H1 (cell line): ENCODE results near the gene DOCK8. TPM values are rescaled to one million over a fixed set of nuclear protein-coding genes. Genes with fewer than 3 reads are reported as not detected.

Experiments
- CTCF ChIA-PET: fragments of 300-600 bp; sonication (Branson Sonifier 250); formaldehyde crosslinking; loops from one replicate; lab custom pipeline; 2021; ENCODE audit not compliant: partially characterized antibody; lab: Charles Lee
- POLR2A ChIA-PET: fragments of 300-600 bp; sonication (Branson Sonifier 250); formaldehyde crosslinking; loops from one replicate; lab custom pipeline; 2021; ENCODE audit warnings: inconsistent platforms; ENCODE audit not compliant: partially characterized antibody; lab: Charles Lee
- DNase-seq, 2 experiments: peaks; one replicate each; pipeline versions ENCODE4 v3.0.0 to v3.0.0-alpha.2; 2010 to 2022; ENCODE audit warnings: low spot score in 2 of 2, low read depth in 1 of 2, mixed read lengths in 1 of 2
- FAIRE-seq: peaks from 2 replicates; lab custom pipeline; 2011; peaks lifted over from hg19 to GRCh38; lab: Jason Lieb, UNC
- H2AFZ ChIP-seq: 2 replicates; pipeline ENCODE4 v1.8.1; 2012; ENCODE audit warnings: low read length, inconsistent platforms
- H2AK5ac ChIP-seq: 2 replicates; pipeline ENCODE4 v1.6.1; 2013; ENCODE audit warnings: low read depth, low read length
- H2BK120ac ChIP-seq: replicated peaks from 2 replicates; pipeline ENCODE3; 2013; ENCODE audit warnings: low read depth, low read length, inconsistent platforms
- H2BK12ac ChIP-seq: 2 replicates; pipeline ENCODE4 v1.6.1; 2013; ENCODE audit warnings: low read depth, low read length
- H2BK15ac ChIP-seq: 2 replicates; pipeline ENCODE4 v1.6.1; 2013; ENCODE audit warnings: low read length
- H2BK20ac ChIP-seq: 2 replicates; pipeline ENCODE4 v1.6.1; 2013; ENCODE audit warnings: low read length
- H2BK5ac ChIP-seq: 2 replicates; pipeline ENCODE4 v1.6.1; 2013; ENCODE audit warnings: low read depth, low read length
- H3K14ac ChIP-seq: 2 replicates; pipeline ENCODE4 v1.6.1; 2013; ENCODE audit warnings: inconsistent platforms; ENCODE audit not compliant: insufficient read length
- H3K18ac ChIP-seq: 2 replicates; pipeline ENCODE4 v1.6.1; 2013; ENCODE audit warnings: low read length; ENCODE audit errors: extremely low read depth
- H3K23ac ChIP-seq: 2 replicates; pipeline ENCODE4 v1.6.1; 2013; ENCODE audit warnings: inconsistent platforms; ENCODE audit not compliant: insufficient read length
- H3K23me2 ChIP-seq: 2 replicates; pipeline ENCODE4 v1.6.1; 2013; ENCODE audit warnings: low read depth, low read length
- H3K27ac ChIP-seq: 2 replicates; pipeline ENCODE4 v1.6.1; 2011; ENCODE audit warnings: low read depth, low read length, inconsistent platforms
- H3K27me3 ChIP-seq, 4 experiments: replicated peaks in 1 of 4; 1 replicate in 1 of 4; 2 replicates in 3 of 4; pipeline versions ENCODE4 v1.6.1 to v1.8.1; 2011 to 2013; ENCODE audit warnings: low read length in 3 of 4, mild to moderate bottlenecking in 3 of 4, inconsistent platforms in 2 of 4, mixed read lengths in 2 of 4, moderate library complexity in 1 of 4; ENCODE audit not compliant: control insufficient read depth in 3 of 4, insufficient read depth in 3 of 4; ENCODE audit errors: extremely low read depth in 1 of 4
- H3K36me3 ChIP-seq, 4 experiments: 2 replicates each; pipeline versions ENCODE4 v1.6.1 to v1.8.1; 2011 to 2013; ENCODE audit warnings: mild to moderate bottlenecking in 4 of 4, low read length in 3 of 4, moderate library complexity in 2 of 4, control low read depth in 1 of 4, inconsistent platforms in 1 of 4; ENCODE audit not compliant: insufficient read depth in 4 of 4, control insufficient read depth in 2 of 4
- H3K4ac ChIP-seq: replicated peaks from 2 replicates; pipeline ENCODE3; 2013; ENCODE audit warnings: low read length, low read depth, mixed read lengths, inconsistent platforms; ENCODE audit not compliant: insufficient read length
- H3K4me1 ChIP-seq, 4 experiments: replicated peaks in 1 of 4; 1 replicate in 1 of 4; 2 replicates in 3 of 4; pipeline versions ENCODE4 v1.6.1 to v1.8.1; 2011 to 2013; ENCODE audit warnings: low read length in 3 of 4, inconsistent platforms in 2 of 4, mixed read lengths in 1 of 4; ENCODE audit not compliant: insufficient read depth in 4 of 4, control insufficient read depth in 3 of 4
- H3K4me2 ChIP-seq, 2 experiments: 2 replicates each; pipeline versions ENCODE4 v1.6.1 to v1.8.1; 2011 to 2013; ENCODE audit warnings: low read depth in 2 of 2, low read length in 2 of 2, control low read depth in 1 of 2, inconsistent platforms in 1 of 2, mild to moderate bottlenecking in 1 of 2; ENCODE audit not compliant: insufficient read depth in 1 of 2
- H3K4me3 ChIP-seq, 4 experiments: fragments of 200-600, 300-600 bp in 1 of 4; sonication (generic), shearing (Covaris generic), sonication (Bioruptor Twin) in 1 of 4; 2 replicates each; pipeline versions ENCODE4 v1.5.1 to v1.8.1; 2011 to 2016; ENCODE audit warnings: low read length in 4 of 4, low read depth in 3 of 4, control low read depth in 2 of 4, inconsistent platforms in 2 of 4, mild to moderate bottlenecking in 2 of 4, mixed read lengths in 1 of 4, moderate library complexity in 1 of 4; ENCODE audit not compliant: insufficient read depth in 2 of 4; ENCODE audit errors: extremely low read depth in 1 of 4
- H3K56ac ChIP-seq: replicated peaks from 2 replicates; pipeline ENCODE3; 2013; ENCODE audit warnings: low read depth, mild to moderate bottlenecking, mixed read lengths, low read length, inconsistent platforms; ENCODE audit not compliant: insufficient read length
- H3K79me1 ChIP-seq: 2 replicates; pipeline ENCODE4 v1.6.1; 2013; ENCODE audit warnings: low read depth, low read length, control low read depth
- H3K79me2 ChIP-seq, 2 experiments: 2 replicates each; pipeline versions ENCODE4 v1.6.1 to v1.8.1; 2012 to 2013; ENCODE audit warnings: low read length in 2 of 2, mild to moderate bottlenecking in 2 of 2, inconsistent platforms in 1 of 2; ENCODE audit not compliant: insufficient read depth in 2 of 2, control insufficient read depth in 1 of 2
- H3K9ac ChIP-seq, 4 experiments: replicated peaks in 1 of 4; 1 replicate in 1 of 4; 2 replicates in 3 of 4; pipeline versions ENCODE4 v1.6.1 to v1.8.1; 2011 to 2013; ENCODE audit warnings: low read depth in 3 of 4, low read length in 3 of 4, control low read depth in 2 of 4, mild to moderate bottlenecking in 2 of 4, moderate library complexity in 2 of 4, inconsistent platforms in 1 of 4; ENCODE audit errors: extremely low read depth in 1 of 4
- H3K9me3 ChIP-seq, 2 experiments: 2 replicates each; pipeline versions ENCODE4 v1.6.1 to v1.8.1; 2012 to 2013; ENCODE audit warnings: mild to moderate bottlenecking in 2 of 2, moderate library complexity in 2 of 2, control low read depth in 1 of 2, inconsistent platforms in 1 of 2, low read depth in 1 of 2, low read length in 1 of 2, mixed read lengths in 1 of 2; ENCODE audit not compliant: insufficient read depth in 2 of 2
- H4K20me1 ChIP-seq, 2 experiments: replicated peaks in 1 of 2; 2 replicates each; pipeline versions ENCODE3 to v1.8.1; 2011 to 2013; ENCODE audit warnings: inconsistent platforms in 2 of 2, low read length in 2 of 2, mild to moderate bottlenecking in 1 of 2; ENCODE audit not compliant: insufficient read depth in 2 of 2, control insufficient read depth in 1 of 2
- H4K5ac ChIP-seq: 2 replicates; pipeline ENCODE4 v1.6.1; 2013; ENCODE audit warnings: low read length, low read depth, mixed read lengths, inconsistent platforms; ENCODE audit not compliant: insufficient read length
- H4K8ac ChIP-seq: 2 replicates; pipeline ENCODE4 v1.8.0; 2013; ENCODE audit warnings: mild to moderate bottlenecking, moderate library complexity, low read length, inconsistent platforms; ENCODE audit not compliant: insufficient read depth; ENCODE audit errors: extremely low read depth
- H4K91ac ChIP-seq: replicated peaks from 2 replicates; pipeline ENCODE3; 2013; ENCODE audit warnings: low read length, mixed read lengths, inconsistent platforms; ENCODE audit not compliant: insufficient read length
- BRCA1 ChIP-seq: IDR thresholded peaks from 2 replicates; pipeline ENCODE4 v1.6.1; 2012; ENCODE audit warnings: low read depth, low read length, improper control_type of control experiment
- CHD2 ChIP-seq: IDR thresholded peaks from 2 replicates; pipeline ENCODE4 v1.6.1; 2012; ENCODE audit warnings: low read length, improper control_type of control experiment
- CREB1 ChIP-seq: IDR thresholded peaks from 2 replicates; pipeline ENCODE4 v1.6.1; 2012; ENCODE audit warnings: inconsistent platforms
- HDAC6 ChIP-seq: IDR thresholded peaks from one replicate; pipeline ENCODE4 v1.7.1; 2012; ENCODE audit warnings: low read depth, mild to moderate bottlenecking, inconsistent platforms, low read length, moderate library complexity
- JUN ChIP-seq: IDR thresholded peaks from 2 replicates; pipeline ENCODE4 v1.6.1; 2011; ENCODE audit warnings: low read depth, mild to moderate bottlenecking, improper control_type of control experiment, low read length
- KDM4A ChIP-seq: IDR thresholded peaks from one replicate; pipeline ENCODE4 v1.7.1; 2012; ENCODE audit warnings: low read depth, mild to moderate bottlenecking, moderate library complexity, low read length, inconsistent platforms; ENCODE audit not compliant: severe bottlenecking
- POLR2A ChIP-seq, 2 experiments: IDR thresholded peaks; 1 replicate in 1 of 2; 2 replicates in 1 of 2; pipeline ENCODE4 v1.6.1; 2011; ENCODE audit warnings: low read depth in 2 of 2, low read length in 2 of 2, mild to moderate bottlenecking in 2 of 2; ENCODE audit errors: control extremely low read depth in 1 of 2
- RBBP5 ChIP-seq: IDR thresholded peaks from 2 replicates; pipeline ENCODE4 v1.7.1; 2012; ENCODE audit warnings: low read depth, mild to moderate bottlenecking, inconsistent platforms, low read length, moderate library complexity, borderline replicate concordance
- RXRA ChIP-seq: IDR thresholded peaks from 2 replicates; pipeline ENCODE4 v1.6.1; 2011; ENCODE audit warnings: low read depth, mild to moderate bottlenecking, low read length, moderate library complexity; ENCODE audit not compliant: insufficient read depth
- SUZ12 ChIP-seq: fragments of 200-600 bp; sonication (generic); IDR thresholded peaks from 2 replicates; pipeline ENCODE4 v1.6.1; 2012; ENCODE audit warnings: mild to moderate bottlenecking, inconsistent platforms, low read length, moderate library complexity, mixed read lengths
- WGBS, 2 experiments: shearing (Covaris generic) in 1 of 2; methylation state at CpG; one replicate each; pipeline versions ENCODE4 v1.1.6 to v1.1.7; 2013 to 2015; ENCODE audit warnings: low lambda C conversion rate in 2 of 2, mixed read lengths in 2 of 2, inconsistent platforms in 1 of 2, low coverage in 1 of 2, missing lambda C conversion rate in 1 of 2; ENCODE audit not compliant: insufficient replicate concordance in 2 of 2, insufficient coverage in 1 of 2, insufficient read length in 1 of 2; ENCODE audit errors: extremely low coverage in 1 of 2, missing lambda C conversion rate in 1 of 2; 5-methylcytosine and 5-hydroxymethylcytosine counted together
- polyA plus RNA-seq, 7 experiments: library from polyadenylated mRNA; depleted of rRNA in 3 of 7; stranded (reverse) in 5 of 7; unstranded in 2 of 7; fragments of >200 nt in 5 of 7; fragments of 200-250 nt in 2 of 7; gene quantifications; 1 replicate in 5 of 7; 2 replicates in 1 of 7; 4 replicates in 1 of 7; pipeline versions ENCODE4 v1.2.1 to v1.2.3, GENCODE V29; 2011 to 2013; ENCODE audit warnings: missing spikeins in 2 of 7, mixed read lengths in 2 of 7
- total RNA-seq: library from RNA; stranded (reverse); fragmentation: NEBNext Ultra II Directional; extraction: Animal tissue kit (Norgen Biotek cat#: 25700); gene quantifications from 2 replicates; pipeline ENCODE4 v1.2.1, GENCODE V29; 2021
- TF ChIP-seq, protein P1 (sequence below): IDR thresholded peaks from 2 replicates; pipeline ENCODE4 v1.6.1; 2011; ENCODE audit warnings: low read length, improper control_type of control experiment
- TF ChIP-seq, protein P2 (sequence below), 3 experiments: IDR thresholded peaks; 1 replicate in 2 of 3; 2 replicates in 1 of 3; pipeline versions ENCODE4 v1.5.1 to v1.6.1; 2011; ENCODE audit warnings: low read length in 3 of 3, mild to moderate bottlenecking in 3 of 3, inconsistent platforms in 2 of 3, low read depth in 1 of 3, moderate library complexity in 1 of 3; ENCODE audit not compliant: insufficient read depth in 1 of 3; ENCODE audit errors: control extremely low read depth in 1 of 3

The DOCK8 gene
- total and polyA plus RNA-seq, 2 of the 8 experiments (the other 6 are each of a cell fraction or from before 2014, with no cell fraction given), result 0.57 to 2.0 TPM

DNA sequence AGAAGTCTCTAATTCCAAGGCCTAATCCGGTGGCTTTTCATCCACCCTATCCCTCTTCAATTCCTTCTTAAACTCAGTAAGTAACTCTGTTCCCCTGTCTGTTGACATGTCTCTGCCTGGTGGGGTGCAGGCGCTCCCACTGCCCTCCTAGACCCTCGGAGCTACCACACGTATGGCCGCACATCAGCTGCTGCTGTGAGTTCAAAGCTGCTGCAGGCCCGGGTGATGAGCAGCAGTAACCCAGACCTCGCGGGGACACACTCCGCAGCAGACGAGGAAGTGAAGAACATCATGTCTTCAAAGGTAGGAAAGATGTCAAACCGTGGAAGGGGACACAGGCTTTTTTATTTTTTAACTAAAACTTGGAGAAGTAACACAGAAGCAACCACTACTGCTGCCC lies 167.7 kb downstream of the DOCK8 start:
- Histone ChIP-seq H3K56ac (no peak overlapping the region), H3K14ac (no peak overlapping the region), H3K9ac (no peak overlapping the region), H2BK15ac (no peak overlapping the region), H3K79me1 (no peaks in the 10 kb centered on the region), H4K91ac (no peak overlapping the region), H3K27me3 (no peaks in the 10 kb centered on the region), H3K23ac (no peak overlapping the region), H3K79me2 (no peaks in the 10 kb centered on the region), H3K23me2 (no peaks in the 10 kb centered on the region), H4K20me1 (no peaks in the 10 kb centered on the region), H4K5ac (no peak overlapping the region), H3K36me3 (no peaks in the 10 kb centered on the region), H4K8ac (no peak overlapping the region), H2BK12ac (no peak overlapping the region), H3K9me3 (no peaks in the 10 kb centered on the region), H2BK20ac (no peak overlapping the region), H2BK5ac (no peak overlapping the region), H2AK5ac (no peak overlapping the region), H2AFZ (no peak overlapping the region), H3K4me3 (no peak overlapping the region), H3K27ac (no peak overlapping the region), H3K4ac (no peak overlapping the region), H3K18ac (no peak overlapping the region), H2BK120ac (no peak overlapping the region), H3K4me2 (no peak overlapping the region), H3K4me1 (peaks cover 0 to 5% (median 0%) of the 10 kb centered on the region in 4 experiments; a peak in 3 of 7 replicates)
- WGBS, 2 experiments, result 90% methylated on average over 11 of the region's 11 CpGs; no CpG with 5 or more reads in 1 of the 2 experiments
- POLR2A ChIA-PET, result no interaction called here
- CTCF ChIA-PET, result interaction anchor here (0.6 to 3.5 kb wide), 5 partner anchors 11 to 375 kb away, joined by 3 to 20 read pairs (median 4); no protein-coding TSS in a partner anchor
- no peak for FAIRE-seq
- no peak for DNase-seq
- TF ChIP-seq CHD2 (no peak), HDAC6 (no peak), BRCA1 (no peak), POLR2A (IDR thresholded peaks at IDR 0.05; ENCODE audit: control extremely low read depth in 1 of 2, low read depth in 2 of 2, low read length in 2 of 2) (no peak), RBBP5 (no peak), KDM4A (no peak), SUZ12 (no peak), JUN (no peak), RXRA (no peak), CREB1 (no peak)
- TF ChIP-seq, protein P1, sequence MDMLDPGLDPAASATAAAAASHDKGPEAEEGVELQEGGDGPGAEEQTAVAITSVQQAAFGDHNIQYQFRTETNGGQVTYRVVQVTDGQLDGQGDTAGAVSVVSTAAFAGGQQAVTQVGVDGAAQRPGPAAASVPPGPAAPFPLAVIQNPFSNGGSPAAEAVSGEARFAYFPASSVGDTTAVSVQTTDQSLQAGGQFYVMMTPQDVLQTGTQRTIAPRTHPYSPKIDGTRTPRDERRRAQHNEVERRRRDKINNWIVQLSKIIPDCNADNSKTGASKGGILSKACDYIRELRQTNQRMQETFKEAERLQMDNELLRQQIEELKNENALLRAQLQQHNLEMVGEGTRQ, result no peak
- TF ChIP-seq, protein P2, sequence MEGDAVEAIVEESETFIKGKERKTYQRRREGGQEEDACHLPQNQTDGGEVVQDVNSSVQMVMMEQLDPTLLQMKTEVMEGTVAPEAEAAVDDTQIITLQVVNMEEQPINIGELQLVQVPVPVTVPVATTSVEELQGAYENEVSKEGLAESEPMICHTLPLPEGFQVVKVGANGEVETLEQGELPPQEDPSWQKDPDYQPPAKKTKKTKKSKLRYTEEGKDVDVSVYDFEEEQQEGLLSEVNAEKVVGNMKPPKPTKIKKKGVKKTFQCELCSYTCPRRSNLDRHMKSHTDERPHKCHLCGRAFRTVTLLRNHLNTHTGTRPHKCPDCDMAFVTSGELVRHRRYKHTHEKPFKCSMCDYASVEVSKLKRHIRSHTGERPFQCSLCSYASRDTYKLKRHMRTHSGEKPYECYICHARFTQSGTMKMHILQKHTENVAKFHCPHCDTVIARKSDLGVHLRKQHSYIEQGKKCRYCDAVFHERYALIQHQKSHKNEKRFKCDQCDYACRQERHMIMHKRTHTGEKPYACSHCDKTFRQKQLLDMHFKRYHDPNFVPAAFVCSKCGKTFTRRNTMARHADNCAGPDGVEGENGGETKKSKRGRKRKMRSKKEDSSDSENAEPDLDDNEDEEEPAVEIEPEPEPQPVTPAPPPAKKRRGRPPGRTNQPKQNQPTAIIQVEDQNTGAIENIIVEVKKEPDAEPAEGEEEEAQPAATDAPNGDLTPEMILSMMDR (IDR thresholded peaks at IDR 0.05; ENCODE audit: control extremely low read depth in 1 of 3, insufficient read depth in 1 of 3, low read depth in 1 of 3, low read length in 3 of 3), result no peak
